Loucy (cell line): ENCODE results near the gene ZNF12.

Experiments used
- EZH2phosphoT487 ChIP-seq: fragments of 200-600 bp; IDR thresholded peaks from 2 replicates; pipeline ENCODE4 v1.6.1; 2018; ENCODE audit warnings: antibody characterized with exemption, mild to moderate bottlenecking, moderate library complexity, borderline replicate concordance
- TF ChIP-seq, protein P1 (sequence below): fragments of 200-600 bp; sonication (generic); conservative IDR thresholded peaks from 2 replicates; pipeline ENCODE4 v1.5.1; 2014; ENCODE audit warnings: mild to moderate bottlenecking, antibody characterized with exemption, low read length

DNA sequence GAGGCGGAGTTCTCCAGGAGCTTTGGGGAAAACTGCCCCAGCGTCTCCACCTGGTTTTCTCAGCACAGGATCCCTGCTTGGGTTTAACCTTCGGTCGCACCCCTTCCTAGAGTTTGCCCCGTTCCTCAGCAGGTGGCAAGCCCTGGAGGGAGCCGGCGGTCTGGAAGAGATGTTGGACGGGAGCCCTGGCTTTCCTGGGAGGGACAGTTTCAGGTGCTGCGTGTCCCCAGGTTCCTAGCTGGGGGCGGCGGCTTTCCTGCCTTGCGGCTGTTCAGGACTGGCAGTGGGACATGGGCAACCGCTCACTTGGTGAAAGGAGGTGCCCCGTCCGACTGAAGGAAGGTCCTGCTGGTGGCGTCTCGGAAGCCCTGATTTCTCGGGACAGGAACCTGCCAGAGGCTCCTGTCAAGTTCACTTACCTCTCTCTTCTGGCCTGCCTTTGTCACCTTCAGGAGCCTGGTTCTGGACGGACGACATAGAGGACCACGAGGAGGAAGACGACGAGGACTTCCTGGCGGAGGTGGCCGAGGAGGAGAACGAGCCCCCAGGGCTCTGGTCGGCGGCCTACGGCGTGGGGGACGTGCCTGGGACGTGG lies 54.8 kb downstream of the ZNF12 start:
- TF ChIP-seq, protein P1, sequence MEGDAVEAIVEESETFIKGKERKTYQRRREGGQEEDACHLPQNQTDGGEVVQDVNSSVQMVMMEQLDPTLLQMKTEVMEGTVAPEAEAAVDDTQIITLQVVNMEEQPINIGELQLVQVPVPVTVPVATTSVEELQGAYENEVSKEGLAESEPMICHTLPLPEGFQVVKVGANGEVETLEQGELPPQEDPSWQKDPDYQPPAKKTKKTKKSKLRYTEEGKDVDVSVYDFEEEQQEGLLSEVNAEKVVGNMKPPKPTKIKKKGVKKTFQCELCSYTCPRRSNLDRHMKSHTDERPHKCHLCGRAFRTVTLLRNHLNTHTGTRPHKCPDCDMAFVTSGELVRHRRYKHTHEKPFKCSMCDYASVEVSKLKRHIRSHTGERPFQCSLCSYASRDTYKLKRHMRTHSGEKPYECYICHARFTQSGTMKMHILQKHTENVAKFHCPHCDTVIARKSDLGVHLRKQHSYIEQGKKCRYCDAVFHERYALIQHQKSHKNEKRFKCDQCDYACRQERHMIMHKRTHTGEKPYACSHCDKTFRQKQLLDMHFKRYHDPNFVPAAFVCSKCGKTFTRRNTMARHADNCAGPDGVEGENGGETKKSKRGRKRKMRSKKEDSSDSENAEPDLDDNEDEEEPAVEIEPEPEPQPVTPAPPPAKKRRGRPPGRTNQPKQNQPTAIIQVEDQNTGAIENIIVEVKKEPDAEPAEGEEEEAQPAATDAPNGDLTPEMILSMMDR: no peak
- no peak for TF ChIP-seq EZH2phosphoT487
